GM19438 (cell line): Measurements from ENCODE around the gene UQCC5.

Experiments
- ATAC-seq: cut with Tn5 transposase; IDR thresholded peaks from one replicate; pipeline ENCODE4 v1.9.1; 2021; ENCODE audit warnings: low read depth; ENCODE audit not compliant: unreplicated experiment

The UQCC5 gene

DNA sequence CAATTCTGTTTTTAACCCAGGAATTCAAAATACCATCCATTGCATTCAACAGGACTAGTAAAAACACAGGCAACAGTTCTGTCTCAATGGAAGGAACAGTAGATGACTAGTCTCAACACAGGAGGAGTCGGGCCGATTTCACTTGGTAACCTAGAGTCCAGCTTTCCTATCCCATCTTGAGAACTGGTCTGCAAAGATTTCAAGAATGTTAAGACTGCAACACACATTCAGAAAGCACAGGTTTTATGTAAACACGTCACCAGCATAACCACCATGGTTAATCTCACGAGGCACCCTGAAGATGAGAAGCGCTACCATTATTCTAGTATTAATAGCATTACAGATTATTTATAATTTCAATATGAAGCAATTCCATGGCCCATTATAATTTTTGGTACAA, 22.0 kb downstream of the UQCC5 start:
- no peak for ATAC-seq

GRCh38 chr3:52561028-52561747, 24.8 kb downstream of the UQCC5 start:
- ATAC-seq = no peak

DNA sequence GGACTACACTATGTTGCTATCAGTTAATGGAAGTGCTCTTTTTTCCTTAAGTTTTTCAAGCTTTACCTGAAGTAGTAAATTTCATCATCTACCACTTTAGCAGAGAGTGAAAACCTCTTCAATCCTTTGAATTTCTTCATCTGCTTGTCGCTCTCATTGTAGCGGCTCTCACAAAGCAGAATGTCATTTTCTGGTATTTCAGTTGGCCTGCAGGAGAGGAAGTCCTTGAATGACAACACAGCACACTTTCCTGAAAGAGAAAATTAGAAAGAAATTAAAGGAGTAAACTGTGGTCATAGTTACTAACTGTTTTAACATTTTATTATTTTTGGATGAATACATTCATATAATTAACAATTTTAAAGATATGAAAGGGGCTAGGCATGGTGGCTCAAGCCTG, 27.6 kb downstream of the UQCC5 start:
- ATAC-seq = no peak

GRCh38 chr3:52568069-52568468, 31.7 kb downstream of the UQCC5 start:
- no peak for ATAC-seq

DNA sequence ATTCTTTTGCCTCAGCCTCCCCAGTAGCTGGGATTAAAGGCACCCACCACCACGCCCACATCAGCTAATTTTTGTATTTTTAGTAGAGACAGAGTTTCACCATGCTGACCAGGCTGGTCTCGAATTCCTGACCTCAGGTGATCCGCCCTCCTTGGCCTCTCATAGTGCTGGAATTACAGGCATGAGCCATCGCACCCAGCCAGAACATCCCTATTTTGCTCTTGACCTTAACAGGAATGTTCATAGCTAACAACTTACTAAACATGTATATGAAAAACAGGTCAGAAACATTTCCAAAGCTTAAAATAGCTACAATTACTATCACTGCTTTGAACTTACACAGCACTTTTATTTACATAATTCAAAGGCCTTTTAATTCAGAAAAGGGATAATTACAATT, 33.7 kb downstream of the UQCC5 start:
- ATAC-seq = no peak

GRCh38 chr3:52572221-52572620, 35.8 kb downstream of the UQCC5 start:
- ATAC-seq = no peak

DNA sequence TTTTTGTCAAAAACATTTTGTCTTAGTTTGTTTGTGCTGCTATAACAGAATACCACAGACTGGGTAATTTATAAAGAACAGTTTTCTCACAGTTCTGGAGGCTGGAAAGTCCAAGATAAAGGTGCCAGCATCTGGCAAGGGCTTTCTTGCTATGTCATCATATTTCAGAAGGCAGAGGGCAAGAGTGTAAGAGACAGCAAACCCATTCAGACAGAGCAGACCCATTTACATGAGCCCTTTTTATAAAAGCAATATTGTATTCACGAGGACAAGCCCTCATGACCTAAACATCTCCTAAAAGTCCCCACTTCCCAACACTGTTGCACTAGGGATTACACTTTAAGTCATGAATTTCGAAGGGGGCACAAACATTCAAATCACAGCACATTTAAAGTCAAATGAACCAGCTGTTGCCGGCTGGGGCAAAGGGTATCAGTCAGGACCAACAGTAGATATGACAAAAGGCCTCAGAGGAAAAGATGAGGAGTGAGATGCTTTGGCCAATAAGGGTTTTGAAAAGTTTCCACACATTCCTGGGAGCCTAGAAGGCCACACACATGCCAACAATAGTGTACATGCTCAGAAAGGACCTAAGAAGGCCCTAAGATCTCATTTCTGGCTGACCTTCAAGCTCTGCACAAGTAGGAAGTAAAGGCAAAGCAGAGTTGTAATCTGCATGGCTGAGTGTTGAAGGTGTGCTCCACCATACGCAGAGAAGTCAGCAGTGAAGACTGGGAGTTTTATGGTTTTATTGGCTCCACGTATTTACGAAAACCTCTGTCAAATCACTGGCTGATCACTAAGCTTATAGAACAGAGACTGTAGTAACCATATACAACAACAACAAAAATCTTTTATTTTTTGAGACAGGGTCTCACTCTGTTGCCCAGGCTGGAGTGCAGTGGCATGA, 37.9 kb downstream of the UQCC5 start:
- ATAC-seq = no peak
